Measurements from ENCODE around the gene NPIPA1.
"Not testable (repeated sequence)": the region's sequence is repeated elsewhere in the genome, so short reads cannot be mapped to it uniquely, and the experiment has no call there.

GRCh38 chr16:14989291-14990281 is 52.3 kb downstream of the NPIPA1 start:
- not testable (repeated sequence) for TF ChIP-seq CTCF, POLR2A (IDR thresholded peaks at IDR 0.05)

All from testis (tissue), 2 donors.